ENCODE data around the gene SDK1.

The SDK1 gene

DNA sequence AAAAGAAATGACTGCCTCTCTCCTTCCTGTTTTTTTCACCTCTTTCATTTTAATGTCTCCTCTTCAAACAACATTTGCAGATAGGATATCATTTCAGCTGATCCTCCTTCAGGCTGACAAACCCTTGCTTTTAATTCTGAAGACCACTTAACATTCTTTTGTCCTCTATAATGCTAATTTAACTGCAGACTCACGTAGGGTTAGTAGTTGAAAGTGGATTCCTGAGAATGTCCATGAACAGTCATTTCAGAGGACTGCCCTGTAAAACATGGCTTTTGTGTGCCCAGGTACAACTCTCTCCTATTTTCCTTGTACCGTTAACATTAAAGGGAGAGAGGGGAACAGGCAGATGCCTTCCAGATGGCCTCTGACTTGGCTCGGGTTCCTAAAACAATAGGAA lies 524.4 kb downstream of the SDK1 start:
- DNase-seq = no peak

DNA sequence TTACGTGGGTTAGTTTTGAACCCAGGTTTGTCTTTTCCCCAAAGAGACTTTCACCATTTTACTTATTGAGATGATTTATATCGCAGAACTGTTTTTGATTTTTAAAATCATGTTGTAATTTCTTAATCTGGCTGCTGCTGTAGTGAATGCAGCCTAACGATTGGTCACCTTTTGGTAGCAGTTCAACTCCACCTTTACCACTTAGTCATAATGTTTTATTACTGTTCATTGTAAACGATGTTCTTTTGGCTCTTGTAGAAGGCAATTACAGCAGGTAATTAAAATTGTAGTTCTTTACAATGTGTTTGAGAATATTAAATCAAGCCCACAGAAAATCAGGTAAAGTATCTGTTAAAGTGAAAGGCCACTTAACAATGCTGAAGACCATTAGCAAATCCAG lies 531.1 kb downstream of the SDK1 start:
- DNase-seq = no peak

DNA sequence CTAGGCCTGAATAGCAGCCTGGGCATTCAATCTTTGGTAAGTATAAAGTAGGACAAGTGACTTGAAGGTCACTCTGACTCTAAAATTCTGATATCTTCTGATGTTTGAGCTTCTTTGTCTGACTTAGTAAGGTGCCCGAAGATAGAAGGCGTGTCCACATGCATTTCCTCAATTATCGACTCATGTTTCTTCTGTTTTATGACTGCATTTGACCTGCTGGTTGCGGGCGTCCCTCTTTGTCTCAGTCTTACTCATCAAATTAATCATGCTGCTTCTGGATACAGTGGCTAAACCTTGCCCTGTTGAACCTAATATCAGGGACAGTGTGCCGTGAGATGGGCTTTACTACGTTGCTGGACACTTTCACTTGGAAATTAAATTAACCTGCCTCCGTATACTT lies 534.1 kb downstream of the SDK1 start:
- DNase-seq = no peak

DNA sequence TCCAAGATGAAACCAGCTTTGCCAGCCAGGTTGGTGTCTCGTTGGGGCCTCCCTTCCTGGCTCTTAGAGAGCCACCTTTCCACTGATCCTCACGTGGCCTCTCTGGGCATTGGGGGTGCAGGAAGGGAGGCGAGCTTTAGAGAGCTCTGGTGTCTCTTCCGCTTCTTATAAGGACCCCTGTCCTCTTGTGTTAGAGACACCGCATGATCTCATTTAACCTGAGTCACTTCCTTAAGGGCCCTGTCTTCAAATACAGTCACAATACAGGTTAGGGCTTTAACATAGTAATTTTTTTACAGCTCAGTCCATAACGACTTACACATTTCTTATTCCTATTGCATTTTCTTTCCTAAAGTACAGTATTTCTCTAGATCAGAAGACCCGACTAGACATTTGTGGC lies 535.8 kb downstream of the SDK1 start:
- no peak for DNase-seq

DNA sequence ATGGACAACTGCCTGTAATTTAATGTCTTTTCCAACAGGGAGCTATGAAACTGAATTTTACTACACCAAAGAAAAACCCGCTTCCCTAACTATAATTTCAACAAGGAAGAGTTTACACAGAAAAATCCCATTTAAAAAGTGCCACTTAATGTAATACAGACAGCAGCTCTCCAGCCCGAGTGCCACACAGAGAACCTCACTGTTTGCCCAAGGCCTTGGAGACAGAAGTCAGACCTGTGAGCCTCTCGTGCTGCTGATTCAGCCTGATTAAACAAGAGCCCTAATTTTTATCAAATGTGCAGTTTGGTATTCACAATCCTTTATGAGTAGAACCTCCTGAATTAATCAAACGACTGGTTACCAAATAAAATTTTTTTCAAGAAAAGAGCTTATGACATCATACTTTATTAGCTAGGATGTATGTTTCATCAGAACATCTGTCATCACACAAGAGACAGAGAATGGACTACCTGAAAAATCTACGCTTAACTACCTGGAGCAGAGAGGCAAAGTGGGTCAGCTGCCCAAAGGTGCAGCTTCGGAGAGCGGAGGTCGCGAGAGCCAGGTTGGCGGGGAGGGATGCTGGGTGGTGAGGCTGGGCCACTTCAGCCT lies 543.6 kb downstream of the SDK1 start:
- no peak for DNase-seq

DNA sequence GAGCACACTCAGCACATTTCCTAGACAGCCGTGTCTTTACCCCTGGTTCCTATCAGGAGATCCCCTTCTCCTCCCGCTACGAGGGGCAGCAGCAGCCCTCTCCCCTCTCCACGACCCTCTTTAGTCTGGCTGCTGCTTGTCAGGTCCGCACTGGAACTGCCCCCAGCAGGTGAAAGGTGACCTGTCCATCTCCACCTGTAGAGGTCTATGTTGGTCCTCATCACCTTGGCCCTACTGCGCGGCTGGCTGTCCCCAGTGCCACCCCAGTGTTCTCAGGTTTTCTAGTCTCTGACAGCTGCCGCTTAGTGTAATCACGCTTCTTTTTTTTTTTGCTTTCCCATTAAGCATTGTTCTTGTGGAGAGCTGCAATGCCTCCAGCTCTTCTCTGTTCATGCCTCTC lies 545.7 kb downstream of the SDK1 start:
- no peak for DNase-seq

DNA sequence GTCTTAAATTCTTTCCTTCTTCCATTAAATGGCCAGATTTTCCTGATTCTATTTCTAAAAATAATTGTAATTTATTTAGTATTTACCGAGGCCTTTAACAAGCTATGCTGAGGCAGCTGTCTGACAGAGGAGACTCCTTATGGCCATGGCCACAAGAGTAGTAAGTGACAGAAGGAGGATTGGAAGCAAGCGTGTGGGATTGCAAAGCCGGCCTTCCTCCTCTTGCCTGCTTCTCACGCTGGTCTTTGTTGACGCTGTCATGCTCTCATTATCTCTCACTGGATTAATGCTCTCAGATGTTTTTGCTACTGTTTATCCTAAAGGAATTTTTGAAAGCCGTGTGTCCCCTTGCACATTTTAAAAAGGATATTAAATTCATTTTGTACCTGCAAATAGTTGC lies 546.3 kb downstream of the SDK1 start:
- DNase-seq = no peak

DNA sequence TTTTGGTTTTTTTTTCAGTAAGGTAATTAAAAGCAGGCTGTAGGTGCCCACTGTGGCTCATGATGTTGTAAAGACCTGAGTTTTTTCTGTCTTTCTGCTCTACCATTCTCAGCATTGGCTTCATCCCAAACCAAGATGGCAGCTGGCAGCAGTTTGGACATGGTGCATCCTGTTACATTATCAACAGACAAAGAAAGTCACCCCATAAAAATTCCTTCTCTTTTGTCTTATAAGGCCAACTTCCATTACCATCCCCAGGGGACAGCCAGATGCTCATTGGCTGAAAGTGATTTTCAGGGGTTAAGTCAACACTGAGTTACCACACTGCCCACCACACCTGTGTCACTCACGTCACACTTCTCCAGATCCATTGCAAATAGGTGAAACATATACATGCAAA lies 558.4 kb downstream of the SDK1 start:
- DNase-seq = no peak

DNA sequence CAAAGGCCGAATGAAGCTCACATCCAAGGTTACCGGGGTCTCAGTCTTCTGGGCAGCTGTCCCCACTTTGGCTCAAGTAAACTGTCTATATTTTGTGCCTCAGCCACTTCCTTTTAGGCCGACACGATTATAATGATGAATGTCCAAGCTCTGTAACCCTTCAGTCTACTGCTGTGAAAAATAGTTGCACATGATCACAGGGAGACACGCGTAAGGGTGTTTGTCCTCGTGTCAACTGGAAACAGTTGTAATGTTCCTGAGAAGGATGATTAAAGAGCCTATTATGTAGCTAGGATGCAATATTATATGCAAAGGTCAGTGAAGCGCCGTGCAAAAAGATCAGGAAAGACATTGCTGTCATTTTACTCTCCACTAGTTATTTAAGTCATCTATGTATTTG lies 559.9 kb downstream of the SDK1 start:
- no peak for DNase-seq

DNA sequence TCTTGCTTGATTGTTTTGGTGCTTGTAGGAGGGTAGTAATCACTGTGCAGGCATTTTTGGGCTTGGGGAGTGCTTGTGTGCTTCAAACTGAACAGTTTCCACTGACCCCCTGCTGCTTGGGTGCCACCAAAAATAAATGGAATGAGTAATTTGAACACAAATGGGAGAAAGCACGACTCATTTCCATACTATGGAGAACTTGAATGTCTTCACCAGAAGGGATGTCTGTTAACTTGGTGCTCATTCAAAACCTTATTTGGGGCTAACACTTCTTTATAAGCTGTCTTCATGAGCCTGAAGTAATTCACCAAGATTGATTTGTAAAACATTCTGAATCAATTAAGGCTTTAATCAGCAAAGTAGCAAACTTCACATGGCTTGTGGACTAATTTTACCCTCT lies 560.3 kb downstream of the SDK1 start:
- no peak for DNase-seq

DNA sequence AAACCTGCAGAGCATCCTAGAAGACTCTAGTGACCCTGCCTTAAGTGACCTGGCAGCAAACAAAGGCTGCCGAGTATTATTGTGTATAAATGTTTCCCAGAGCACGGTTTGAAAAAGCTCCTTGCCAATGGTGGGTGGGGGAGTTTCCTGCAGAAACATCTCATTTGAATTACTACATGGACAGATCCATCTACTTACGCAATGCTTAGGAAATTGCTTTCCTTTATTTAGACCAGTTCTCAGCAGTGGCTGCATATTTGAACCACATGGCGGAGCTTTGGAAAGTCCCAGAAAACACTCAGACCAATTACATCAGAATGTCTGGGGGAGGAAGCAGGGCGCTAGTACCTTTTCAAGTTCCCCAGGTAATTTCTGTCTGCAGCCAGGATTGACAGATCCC lies 560.9 kb downstream of the SDK1 start:
- DNase-seq = no peak

DNA sequence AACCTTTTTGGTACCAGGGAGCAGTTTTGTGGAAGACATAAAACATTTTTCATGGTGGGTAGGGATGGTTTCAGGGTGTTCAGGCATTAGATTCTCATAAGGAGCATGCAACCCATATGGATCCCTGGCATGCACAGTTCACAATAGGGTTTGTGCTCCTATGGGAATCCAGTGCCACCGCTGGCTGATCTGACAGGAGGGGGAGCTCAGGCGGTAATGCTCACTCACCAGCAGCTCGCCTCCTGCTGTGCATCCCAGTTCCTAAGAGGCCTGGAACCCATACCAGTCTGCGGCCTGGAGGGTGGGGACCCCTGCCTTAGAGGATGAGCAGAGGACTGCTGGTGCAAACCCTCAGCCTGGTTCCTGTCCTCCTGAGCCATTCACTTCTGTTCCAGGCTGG lies 561.7 kb downstream of the SDK1 start:
- DNase-seq = no peak

DNA sequence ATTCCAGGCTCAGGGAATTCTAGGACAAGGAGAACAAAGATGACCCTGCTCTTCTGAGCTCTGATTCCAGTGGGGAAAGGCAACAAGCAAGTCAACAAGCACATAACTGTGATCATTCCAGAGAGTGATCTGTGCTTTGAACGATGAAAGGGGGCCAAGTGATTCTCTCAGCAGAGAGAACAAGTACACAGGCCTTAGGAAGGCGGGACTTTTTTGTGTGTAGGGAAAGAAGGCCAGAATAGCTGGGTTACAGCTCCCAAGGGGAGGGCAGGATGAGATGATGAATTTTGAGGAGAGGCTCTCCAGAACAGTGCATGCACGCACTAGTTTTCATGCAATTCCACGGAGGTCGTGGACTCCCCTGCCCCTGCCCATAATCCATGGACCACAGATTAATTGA lies 565.2 kb downstream of the SDK1 start:
- no peak for DNase-seq

DNA sequence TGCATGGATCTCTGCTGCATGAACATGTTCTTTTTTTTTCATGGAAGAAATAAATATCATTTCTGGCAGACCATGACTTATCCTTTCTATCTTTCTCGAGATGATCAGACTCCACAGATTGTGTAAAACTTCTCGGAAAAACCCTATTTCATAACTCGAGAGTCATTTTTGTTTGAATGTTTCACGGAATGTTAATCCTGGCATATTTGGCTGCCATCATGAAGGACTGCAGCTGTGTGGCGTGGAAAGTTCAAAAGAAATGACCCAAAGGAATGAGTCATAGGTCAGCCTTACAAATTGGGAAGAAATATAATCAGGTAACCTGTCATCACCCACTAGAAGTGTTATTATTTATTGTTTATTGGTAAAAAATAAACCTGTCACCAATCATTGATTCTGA lies 566.8 kb downstream of the SDK1 start:
- DNase-seq = no peak

DNA sequence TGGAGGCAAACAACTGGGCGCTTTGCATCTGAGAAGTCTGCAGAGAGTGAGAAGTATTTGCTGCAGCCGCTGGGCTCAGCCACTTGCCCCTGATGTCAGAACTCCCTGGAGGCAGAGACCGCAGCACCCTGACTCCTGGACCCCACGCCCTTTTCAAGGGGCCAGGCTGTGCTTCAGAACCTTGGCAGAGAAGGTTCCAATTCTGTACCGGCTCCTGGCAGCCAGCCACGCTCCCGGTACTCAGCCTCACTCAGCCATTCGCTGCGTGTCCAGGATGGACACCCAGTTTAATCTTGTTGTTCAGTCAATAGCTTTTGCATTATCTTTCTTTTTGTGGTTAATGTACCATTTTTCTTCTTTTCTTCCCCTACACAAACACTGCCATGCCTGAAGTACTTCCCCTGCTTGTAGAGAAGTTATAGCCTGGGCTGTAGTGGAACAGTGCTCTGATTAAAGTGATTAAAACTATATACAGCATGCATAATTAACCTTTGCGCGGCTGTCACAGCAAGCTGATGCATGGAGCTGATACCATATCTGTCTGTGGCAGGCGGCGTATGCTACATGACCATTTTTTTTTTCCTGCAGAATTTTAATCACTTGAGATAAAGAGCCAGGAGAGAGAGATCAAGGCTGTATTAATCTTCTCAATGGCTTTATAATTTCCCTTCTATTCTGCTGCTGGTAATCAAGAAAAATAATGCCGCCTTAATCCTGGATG lies 578.5 kb downstream of the SDK1 start:
- DNase-seq = no peak

DNA sequence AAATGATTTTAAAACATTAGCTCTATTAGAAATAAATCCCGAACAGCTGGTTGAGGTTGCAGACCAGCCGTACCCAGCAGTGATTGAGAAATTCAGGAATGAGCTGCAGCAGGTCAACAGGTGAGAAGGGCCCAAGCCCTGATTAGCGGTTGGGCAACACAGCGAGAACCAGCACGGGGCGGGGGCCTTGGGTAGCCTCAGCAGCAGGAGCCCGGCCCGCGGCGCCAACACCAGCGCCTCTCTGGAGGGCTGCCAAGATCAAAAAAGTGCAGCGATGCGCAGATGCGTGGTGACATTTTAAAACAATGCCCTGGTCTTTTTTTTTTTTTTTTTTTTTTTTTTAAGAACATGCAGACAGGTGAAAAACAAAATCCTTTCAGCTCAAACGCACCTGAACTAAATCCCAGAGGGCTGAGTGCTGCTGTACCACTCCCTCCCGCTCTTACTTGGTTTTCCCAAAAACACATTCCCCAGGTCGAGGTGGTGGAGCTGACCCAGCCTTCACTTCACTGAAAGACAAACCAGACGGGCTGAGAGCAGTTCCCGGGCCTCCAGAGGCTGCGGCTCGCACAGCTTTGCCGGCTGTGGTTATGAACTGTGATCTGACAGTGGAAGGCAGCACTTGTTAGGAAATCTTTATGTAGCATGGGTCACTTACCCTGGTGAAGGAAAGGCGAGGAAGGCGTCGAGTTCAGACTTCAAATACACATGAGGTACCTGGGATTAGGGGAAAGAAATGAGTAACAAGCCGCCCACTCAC lies 579.4 kb downstream of the SDK1 start:
- no peak for DNase-seq

DNA sequence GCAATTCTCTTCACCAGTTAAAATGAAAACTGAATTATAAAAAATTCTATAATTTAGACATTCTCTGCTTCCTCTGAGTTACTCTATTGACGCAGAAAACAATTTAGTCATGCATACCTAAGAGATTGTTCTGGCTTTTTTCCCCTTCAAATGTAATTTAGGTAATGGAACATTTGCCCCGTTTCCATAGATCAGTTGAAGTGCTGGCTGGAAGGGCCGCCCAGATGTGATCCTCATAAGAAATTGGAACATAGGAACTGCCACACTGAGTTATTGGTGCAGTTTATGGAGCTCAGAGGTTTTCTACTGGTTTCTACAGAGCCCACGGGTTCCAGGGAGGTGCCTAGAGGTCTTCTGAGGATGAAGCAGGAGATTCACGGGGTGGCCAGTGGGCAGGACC lies 581.7 kb downstream of the SDK1 start:
- DNase-seq = no peak

DNA sequence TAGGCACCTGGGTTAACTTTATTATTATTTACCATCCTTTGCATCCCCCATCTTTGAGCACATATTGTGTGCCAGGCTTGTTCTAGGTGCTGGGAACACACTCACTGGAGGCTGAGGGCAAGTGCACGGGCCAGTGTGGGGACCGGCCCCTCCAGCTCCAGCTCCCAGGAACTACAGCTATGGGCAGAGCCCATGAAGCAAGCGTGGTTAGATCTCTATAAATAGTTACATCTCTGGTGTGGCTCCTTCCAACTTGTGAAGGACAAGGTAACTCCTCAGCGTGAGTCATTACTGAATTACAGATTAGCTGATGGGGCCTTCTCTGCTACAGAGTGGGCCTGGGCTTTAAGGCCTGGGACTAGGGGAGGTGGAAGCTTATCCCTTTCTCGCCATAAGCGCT lies 583.5 kb downstream of the SDK1 start:
- DNase-seq = no peak

DNA sequence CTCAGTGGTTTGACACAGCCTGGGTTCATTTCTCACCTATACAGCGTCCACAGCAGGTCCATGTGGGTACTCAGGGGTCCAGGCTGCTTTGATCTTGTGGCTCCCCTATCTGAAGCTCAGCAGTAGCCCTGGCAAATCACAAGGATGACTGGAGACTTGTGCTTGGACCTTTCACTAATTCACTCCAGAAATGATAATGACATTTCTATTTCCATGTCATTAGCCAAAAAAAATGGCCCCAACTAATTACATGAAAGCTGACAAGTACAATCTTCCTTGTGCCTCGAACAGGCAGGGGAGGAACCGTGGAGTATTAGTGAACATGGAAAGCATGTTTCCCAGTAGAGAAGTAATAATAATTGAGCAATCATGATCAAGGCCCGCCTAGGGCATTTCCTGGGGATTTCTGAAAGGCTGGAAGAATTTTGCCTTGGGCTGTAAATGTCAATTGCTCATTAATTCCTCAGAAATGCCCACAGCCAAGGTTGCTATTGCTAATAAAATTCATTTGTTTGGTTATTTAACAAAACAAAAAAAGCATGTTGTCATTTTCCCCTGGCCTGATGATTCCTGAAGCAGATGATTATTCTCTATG lies 586.1 kb downstream of the SDK1 start:
- DNase-seq = no peak

DNA sequence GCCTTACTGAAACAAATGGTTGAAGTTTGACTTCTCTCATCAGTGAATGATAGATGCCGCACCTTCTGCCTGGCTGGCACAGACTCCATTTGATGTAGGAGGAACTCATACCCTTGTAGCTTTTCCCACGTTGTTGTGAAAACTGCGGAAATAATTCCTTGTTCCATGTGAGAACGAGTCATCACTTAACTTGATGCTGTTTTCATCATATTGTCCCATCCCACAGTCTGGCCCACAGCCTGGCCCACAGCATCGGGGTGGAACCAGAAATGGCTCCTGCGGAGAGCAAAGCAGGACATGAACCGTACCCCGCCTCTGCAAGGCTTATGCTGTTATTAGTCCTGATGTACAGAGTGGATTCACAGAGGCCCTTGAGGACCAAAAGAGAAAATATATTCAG lies 587.0 kb downstream of the SDK1 start:
- DNase-seq = no peak

DNA sequence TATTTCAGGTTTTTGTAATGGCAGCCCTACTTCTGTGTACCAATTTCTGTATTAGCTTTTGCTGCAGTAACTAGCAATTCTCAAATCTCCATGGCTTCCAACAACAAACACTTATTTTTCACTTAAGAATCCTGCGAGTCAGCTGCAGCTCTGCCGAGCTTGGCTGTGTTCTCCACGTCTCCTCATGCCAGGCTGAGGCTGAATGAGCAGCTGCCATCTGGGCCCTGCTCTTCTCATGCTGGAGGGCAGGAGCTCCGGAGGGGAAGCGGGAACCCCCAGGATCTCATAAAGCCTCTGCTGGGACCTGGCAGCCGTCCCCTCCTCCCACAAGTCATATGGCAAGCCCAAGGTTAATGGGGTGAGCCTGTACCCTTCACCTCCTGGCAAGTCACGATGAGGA lies 591.1 kb downstream of the SDK1 start:
- no peak for DNase-seq

DNA sequence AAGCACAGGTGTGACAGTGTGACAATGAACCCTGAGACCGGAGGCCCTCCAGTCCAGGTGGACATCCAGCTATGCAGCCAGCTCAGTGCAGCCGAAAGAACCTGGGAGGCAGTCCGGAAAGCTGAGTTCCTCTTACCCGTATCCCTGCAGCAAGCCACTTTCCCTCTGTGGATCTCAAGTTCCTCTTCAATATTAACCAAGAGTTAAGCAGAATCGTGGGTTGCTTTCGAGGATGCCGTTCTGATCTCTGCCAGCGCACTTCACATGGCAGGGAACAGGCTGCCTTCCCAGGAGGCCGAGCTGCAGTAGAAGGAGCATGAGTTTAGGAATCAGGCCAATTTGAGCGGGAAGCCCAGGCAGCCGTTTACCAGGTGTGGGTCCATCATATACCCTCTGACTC lies 591.6 kb downstream of the SDK1 start:
- no peak for DNase-seq

DNA sequence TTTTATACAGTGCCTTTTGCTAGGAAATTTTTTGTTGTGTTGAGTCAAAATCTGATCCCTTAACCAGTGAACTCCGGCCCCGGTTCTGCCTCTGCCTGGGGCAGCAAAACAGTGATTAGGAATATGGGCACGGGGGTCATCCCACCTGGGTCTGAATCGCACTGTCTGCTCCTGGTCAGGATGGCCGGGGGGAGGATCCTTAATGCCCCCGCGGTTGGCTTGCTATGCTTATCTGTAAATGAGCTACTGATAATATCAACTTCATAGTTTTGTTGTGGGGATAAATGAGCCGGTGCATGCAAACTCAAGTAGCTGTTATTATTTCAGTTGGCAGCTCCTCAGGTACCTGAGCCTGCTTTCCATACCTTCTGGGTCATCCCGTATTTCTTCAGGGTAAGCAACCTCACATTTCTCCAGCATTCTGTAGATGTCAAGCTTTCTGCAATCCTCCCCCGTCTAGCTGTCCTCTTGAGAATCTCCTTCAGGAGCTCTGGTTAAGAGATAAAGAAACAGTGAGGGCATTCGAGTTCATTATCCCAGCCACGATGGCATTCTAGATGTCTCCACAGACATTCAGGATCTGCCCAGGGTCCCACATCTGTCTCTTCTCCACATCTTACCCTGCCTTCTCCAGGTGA lies 592.2 kb downstream of the SDK1 start:
- no peak for DNase-seq

DNA sequence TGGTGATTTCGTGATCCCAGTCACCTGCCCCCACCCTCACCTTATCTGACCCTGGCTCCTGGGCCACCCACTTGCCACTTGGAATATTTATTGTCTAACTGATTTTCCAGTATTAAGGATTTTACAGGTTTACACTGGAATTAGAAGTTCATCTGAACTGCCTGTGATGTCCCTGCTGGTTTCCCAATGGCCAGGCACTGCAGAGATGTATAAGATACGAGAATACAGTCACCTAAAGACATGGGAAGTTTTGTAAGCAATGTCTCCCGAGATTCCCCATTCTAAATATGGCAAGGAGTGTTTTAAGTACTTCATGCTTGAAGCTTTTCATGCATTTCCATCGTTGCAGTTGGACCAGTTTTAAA lies 592.7 kb downstream of the SDK1 start:
- DNase-seq = no peak

Data from hippocampal formation (tissue), 2 donors.